HG03066 (cell line): Measurements from ENCODE around the gene OR6V1.
"Not testable (repeated sequence)": the region's sequence is repeated elsewhere in the genome, so short reads cannot be mapped to it uniquely, and the experiment has no call there.

Experiments
- ATAC-seq: cut with Tn5 transposase; IDR thresholded peaks from one replicate; pipeline ENCODE4 v1.9.1; 2021; ENCODE audit warnings: low read depth; ENCODE audit not compliant: unreplicated experiment

OR6V1 gene

DNA sequence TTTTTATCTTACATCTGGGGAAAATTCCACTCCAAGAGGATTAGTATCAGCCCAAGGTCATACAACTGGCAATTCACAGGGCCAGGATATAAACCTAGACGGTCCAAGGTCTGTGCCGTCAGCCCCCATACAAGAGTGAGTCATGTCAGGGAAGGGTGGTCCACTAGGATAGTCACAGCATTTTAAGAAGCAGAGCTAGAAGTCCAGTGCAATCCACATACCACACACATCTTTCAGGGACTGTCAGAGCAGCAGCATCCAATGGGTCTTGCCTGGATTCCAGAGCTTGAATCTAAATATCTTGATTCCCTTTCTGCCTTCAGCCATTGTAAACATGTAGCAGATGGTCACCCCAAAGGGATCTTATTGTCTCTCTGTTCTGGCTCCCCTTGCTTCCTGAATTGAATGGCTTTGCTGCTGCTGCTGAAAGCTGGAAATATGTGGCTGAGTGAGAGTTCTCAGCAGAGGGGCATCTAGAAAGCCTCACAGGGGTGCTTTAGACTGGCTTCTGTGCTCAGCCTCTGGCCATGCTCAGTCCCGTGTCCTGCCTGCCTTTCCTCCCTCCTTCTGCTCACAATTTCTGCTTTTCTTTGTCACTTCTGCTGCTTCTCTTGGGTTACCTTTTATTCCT is 9.9 kb upstream of the OR6V1 start:
- ATAC-seq: no peak

- ATAC-seq: no peak
Measured at GRCh38 chr7:143042790-143043271, 9.3 kb upstream of the OR6V1 start.

DNA sequence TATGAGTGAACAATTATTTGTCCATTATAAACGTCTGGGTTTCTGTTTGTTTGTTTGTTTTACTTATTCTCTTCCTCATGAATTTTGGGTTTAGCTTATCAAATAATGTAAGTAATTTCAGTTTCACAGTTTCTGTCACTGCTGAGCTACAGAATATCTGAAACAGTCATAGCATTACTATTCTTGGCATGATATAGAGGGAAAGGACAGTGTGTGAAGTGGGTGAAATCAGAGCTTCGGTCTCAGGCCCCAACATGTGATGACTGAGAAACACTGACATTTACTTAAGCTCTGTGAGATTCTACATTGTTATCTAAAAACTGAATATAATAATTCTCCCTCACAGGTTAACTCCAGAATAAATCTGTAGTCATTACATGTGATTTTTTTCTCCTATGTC is 8.8 kb upstream of the OR6V1 start:
- no peak for ATAC-seq

- no peak for ATAC-seq
Measured at GRCh38 chr7:143046426-143046851, 5.7 kb upstream of the OR6V1 start.

DNA sequence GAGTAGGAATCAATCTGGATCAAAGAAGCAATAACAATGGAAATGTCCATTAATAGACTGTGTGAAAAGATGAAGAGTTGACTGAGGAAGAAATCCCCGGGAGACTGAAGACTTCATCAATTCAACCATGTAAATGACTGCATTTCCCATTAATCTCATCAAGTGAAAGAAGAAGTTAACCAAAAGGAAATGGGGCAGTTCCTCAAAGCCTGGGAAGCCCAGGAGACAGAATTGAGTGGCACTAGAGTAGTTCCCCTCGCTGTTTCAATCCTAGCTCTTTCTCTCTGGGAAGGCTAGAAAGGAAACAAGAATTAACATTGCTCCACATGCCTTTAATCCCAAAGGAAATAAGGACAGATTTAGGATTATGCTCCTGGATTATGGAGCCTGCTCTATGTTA is 4.8 kb upstream of the OR6V1 start:
- ATAC-seq: no peak

DNA sequence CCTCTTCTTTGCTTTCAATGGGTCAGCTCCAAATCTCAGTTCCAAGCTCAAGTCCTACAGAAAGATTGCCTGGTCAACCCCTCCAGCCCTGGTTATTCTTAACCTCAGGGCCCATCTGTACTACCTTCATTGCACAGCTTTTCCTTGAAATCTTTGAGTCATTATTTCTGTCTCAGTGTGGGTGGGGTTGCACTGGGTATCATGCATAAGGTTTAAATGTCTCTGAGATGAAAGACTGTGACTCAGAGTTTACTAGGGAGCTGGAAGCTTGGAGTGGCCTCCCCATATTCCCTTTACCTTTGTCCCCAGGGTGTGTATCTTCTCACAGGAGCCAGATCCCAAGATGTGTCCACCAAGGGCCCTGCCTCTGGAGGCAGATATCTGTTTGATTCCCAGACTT is 3.3 kb upstream of the OR6V1 start:
- no peak for ATAC-seq

GRCh38 chr7:143049362-143049761 is 2.8 kb upstream of the OR6V1 start:
- no peak for ATAC-seq

- no peak for ATAC-seq
Measured at GRCh38 chr7:143050931-143051330, 1.2 kb upstream of the OR6V1 start.

DNA sequence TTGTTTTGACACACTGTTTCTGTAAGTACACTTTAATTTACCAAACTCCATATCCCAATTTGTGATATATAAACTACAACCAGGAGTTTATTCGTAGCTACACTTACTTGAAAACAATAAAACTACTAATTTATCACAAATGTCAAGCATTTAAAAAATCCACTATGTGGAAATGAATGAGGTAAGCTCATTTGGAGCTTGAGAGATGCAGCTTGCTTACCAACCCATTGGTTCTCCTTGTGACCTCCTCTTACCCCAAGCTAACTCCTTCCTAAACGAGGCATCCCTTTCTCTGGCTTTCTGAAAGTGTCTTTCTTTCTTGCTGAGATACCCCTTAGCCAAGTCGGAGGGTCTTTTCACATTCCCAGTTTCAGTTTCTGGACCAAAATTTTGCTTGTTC is 2.5 kb downstream of the OR6V1 start:
- no peak for ATAC-seq

- ATAC-seq: no peak
Measured at GRCh38 chr7:143055754-143056153, 3.6 kb downstream of the OR6V1 start.

DNA sequence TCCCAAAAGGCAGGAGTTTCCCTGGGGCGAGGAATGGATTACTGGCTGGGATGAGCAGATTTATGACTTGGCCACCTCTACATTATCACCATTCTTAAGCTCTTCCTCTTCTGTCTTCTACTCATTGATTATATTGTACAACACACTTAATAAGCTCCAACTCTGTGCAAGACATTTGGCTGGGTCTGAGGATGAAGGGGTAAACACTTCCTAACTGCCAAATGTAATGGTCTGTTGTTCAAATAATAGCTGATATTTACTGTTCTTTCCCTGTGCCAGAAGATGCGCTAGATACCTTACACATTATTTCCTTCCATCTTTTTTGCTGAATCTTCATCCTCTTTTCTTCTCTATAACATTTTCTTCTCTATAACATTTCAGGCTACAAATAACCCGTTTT is 11.6 kb downstream of the OR6V1 start:
- ATAC-seq: no peak

- no peak for ATAC-seq
Measured at GRCh38 chr7:143068446-143068845, 16.3 kb downstream of the OR6V1 start.

DNA sequence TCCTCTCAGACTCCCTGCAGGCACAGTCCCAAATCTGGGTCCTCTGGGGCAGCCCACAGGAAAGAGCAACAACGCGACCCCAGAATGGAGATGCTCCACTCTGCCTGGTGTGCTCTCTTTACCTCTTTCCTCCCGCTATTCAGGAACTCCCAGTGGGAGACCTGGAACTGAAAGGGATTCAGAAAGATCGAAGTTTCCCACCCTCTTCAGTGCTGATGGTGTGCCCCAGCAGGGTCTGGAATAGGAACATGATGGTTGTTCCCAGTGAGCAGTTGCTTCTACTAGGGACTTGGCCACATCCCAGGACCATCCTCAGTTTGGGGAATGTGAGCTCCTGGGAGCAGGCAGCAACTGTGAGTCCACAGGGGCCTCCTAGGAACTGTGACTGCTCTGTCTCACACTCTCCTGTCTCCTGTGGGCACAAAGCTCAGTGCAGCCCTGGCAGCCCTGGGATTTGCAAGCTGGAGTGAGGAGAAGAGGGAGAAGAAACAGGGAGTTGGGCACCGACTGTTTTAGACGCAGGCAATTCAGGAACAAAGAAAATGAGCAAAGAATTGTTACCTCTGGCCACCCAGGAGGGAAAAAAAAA is 17.9 kb downstream of the OR6V1 start:
- no peak for ATAC-seq

GRCh38 chr7:143073556-143073955 is 21.4 kb downstream of the OR6V1 start:
- no peak for ATAC-seq

DNA sequence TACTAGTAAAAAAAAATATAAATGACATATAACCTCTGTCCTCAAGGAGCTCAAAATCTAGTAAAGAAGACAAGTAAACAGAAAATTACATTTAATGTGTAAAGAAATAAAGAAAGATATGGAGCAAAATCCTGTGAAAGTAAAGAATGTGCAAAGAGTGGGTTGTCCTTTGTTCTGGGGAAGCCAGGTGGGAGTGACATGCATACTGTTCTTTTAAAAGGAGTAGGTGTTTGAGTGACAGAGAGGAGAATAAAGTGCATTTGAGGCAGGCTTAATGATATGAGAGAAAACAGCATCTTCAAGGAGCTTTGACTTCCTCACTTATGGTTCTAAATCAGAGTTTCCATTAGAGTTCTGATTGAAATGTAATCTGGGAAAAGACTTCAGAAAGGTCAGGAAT is 22.0 kb downstream of the OR6V1 start:
- ATAC-seq: no peak

DNA sequence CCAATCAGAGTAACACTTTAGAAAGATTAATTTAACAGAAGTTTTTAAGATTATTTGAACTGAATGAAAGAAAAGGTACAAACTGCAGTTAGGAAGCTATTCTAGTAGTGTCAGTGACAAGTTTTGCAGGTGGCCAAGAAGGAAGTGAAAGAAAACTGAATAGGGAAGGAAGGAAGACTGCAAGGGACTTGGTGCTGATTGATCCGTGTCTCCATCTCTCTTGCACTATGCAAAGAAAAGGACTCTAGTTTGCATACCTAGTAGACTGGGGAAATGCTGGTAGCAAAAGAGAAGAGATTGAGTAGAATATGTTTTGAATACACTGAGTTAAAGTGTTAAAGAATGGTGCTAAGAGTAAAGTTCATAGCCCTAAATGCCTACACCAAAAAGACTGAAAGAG is 33.0 kb downstream of the OR6V1 start:
- no peak for ATAC-seq

- not testable (repeated sequence) for ATAC-seq
Measured at GRCh38 chr7:143085610-143086009, 33.5 kb downstream of the OR6V1 start.

DNA sequence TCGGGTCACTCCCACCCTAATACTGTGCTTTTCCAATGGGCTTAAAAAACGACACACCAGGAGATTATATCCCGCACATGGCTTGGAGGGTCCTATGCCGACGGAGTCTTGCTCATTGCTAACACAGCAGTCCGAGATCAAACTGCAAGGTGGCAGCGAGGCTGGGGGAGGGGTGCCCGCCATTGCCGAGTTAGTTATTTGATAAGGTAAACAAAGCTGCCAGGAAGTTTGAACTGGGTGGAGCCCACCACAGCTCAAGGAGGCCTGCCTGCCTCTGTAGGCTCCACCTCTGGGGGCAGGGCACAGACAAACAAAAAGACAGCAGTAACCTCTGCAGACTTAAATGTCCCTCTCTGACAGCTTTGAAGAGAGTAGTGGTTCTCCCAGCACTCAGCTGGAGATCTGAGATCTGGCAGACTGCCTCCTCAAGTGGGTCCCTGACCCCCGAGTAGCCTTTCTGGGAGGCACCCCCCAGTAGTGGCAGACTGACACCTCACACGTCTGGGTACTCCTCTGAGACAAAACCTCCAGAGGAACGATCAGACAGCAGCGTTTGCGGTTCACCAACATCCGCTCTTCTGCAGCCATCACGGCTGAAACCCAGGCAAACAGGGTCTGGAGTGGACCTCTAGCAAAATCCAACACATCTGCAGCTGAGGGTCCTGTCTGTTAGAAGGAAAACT is 36.5 kb downstream of the OR6V1 start:
- ATAC-seq: not testable (repeated sequence)

DNA sequence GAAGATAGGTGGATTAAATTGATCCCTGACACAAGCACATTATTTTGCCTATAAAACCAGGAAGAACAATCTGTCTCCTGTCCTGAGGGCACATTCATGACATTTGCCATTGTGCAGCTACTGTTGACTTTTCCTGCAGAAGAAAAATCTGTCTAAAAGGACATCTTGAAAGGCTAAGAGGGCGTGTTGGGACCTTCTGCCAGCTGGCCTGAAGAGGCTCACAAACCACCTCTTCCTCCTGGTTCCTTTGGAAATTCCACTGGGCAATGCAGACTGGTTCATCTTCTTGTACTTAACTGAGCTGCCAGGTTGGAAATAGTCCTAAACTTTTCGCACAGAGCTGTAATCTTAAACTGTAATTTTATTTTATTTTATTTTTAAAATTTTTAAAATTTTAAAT is 44.0 kb downstream of the OR6V1 start:
- no peak for ATAC-seq

DNA sequence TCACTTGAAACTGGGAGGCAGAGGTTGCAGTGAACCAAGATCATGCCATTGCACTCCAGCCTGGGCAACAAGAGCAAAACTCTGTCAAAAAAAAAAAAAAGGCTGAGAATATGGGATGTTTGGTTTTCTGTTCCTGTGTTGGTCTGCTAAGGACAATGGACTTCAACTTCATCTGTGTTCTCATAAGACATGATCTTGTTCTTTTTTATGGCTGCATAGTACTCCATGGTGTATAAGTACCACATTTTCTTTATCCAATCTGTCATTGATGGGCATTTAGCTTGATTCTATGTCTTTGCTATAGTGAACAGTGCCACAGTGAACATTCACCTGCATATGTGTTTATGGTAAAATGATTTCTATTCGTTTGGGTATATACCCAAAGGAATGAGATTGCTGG is 47.4 kb downstream of the OR6V1 start:
- ATAC-seq: not testable (repeated sequence)
